Measurements from ENCODE around the gene ABI3.
"Not testable (repeated sequence)": the region's sequence is repeated elsewhere in the genome, so short reads cannot be mapped to it uniquely, and the experiment has no call there.

Gene ABI3

DNA sequence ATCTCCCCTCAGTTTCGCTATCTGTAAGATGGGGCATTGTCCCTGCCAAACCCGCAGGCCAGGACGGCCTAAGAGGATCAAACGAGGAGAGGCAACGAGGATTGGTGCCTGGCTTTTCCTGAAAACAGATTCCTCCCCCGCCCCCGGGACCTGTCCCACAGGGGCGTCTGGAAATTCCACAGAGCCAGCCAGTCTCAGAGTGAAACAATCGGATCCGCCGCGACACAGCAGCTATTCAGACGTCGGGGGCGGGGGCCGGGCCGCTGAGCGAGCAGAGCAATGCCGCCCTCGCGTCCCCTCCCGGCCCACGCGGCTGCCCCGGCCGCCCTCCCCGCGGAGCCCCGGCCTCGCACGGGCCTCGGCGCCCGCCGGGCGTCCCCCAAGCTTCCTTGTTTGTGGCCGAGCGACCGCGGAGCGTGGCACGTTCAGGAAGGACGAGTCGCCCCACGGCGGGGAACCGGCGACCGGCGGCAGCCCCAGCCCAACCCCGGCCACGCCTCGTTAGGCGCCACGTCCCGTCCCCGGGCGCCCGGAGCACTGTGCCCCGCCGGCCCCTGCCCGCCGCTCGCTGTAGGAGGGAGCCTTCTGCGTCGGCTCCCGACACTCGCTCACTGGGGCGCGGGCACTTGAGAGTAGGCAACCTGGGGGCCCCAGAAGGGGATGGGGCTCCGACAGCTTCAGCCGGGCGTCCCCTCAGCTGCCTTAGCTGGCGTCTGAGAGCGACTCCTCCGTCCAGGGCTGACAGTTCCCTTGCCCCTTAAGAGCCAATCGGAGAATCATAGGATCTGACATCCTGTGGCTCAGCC is 49.7 kb downstream of the ABI3 start:
- DNase-seq = peak; percentile 87

DNA sequence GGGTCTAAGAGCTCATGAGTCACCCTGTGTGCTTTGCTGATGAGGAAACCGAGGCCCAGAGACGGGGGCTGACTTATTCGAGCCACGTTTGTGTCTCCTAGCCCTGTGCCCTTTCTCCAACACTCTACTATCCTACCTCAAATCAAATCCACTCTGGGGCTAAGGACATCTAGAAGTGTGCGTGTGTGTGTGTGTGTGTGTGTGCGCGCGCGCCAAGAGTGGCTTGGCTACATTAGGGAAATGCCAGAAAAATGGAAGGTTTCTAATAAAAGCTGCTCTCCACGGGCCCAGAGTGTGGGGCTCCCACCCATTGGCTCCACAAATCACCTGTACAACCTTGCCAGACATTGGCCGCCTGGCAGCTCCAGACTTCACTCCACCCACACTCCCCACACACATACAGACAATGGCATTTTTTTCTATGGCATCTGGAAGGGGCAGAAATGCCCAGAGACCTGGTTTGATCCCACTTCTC is 50.3 kb downstream of the ABI3 start:
- no peak for DNase-seq

DNA sequence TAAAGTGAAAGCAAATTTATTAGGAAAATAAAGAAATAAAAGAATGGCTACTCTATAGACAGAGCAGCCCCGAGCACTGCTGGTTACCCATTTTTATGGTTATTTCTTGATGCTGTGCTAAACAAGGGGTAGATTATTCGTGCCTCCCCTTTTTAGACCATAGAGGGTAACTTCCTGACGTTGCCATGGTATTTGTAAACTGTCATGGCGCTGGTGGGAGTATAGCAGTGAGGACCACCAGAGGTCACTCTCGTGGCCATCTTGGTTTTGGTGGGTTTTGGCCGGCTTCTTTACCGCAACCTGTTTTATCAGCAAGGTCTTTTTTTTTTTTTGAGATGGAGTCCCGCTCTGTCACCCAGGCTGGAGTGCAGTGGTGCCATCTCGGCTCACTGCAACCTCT is 51.0 kb downstream of the ABI3 start:
- DNase-seq = not testable (repeated sequence)

DNA sequence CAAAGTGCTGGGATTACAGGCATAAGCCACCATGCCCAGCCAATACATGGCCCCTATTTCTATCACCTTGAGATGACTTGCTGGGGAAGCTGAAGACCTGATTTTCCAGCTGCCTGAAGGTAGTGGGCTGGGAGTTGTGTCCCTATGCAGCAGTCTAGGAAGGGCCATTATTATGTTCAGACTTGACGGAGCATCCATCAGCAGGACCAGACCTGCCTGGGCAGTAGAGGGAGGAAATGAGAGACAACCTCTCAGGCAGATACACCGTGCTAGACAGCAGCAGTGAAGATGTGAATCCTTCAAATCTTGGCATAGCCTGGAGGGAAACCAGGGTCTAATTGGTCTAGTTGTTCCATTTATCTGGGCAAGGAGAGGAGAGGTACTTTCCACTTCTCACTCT is 55.7 kb downstream of the ABI3 start:
- no peak for DNase-seq

DNA sequence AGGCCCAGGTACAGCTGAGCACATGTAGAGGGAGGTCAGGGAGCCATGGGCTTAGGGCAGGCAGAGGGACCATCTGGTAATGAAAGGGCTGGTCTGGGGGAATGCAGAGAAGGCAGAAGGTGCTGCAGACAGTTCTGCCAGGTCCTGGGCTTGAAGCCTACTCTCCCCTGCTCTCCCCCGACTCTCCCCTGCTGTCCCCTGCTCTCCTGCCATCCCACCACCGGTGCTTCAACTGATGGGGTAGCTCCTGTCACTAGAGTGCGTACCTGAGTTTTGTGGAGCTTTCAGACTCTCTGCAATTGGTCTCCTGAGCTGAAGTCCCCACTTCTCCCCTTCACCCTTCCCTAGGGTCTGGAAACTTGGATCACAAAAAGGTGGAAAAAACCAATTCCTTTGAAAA is 57.4 kb downstream of the ABI3 start:
- DNase-seq = no peak

DNA sequence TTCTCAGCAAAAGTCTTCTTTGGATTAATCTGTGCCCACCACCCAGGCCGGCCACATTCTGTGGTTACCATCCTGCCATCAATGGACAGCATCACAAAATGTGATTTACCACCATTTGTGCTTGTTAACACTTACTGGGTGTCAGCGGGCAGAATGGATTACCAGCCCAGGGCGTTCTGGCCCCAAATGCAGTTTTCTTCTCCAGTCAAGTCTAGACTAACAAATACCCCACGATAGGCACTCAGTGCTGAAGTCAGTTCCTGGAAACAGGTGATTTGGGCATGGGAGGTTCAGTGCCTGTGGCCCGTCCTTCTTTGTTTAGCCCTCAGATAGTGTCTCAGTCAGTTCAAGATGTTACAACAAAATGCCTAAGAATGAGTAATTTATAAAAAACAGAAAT is 58.8 kb downstream of the ABI3 start:
- DNase-seq = no peak

All from fibroblast of skin of right biceps (primary cell).